Parathyroid adenoma (tissue), 2 donors: ENCODE data around the gene SRGAP3.

Experiments used
- H2AFZ ChIP-seq: fragments of 300-600 bp; sonication (generic); one replicate; pipeline ENCODE4 v1.7.0; 2017; ENCODE audit warnings: antibody characterized with exemption, mild to moderate bottlenecking
- H3K27ac ChIP-seq: fragments of 300-600 bp; sonication (generic); one replicate; pipeline ENCODE4 v1.7.0; 2017
- H3K27me3 ChIP-seq: fragments of 300-600 bp; sonication (generic); one replicate; pipeline ENCODE4 v1.7.0; 2017; ENCODE audit warnings: low read length; ENCODE audit not compliant: control insufficient read depth, insufficient read depth
- H3K36me3 ChIP-seq: fragments of 300-600 bp; sonication (generic); one replicate; pipeline ENCODE4 v1.7.0; 2017; ENCODE audit warnings: low read length; ENCODE audit not compliant: control insufficient read depth, insufficient read depth
- H3K4me1 ChIP-seq: fragments of 300-600 bp; sonication (generic); one replicate; pipeline ENCODE4 v1.7.0; 2017; ENCODE audit warnings: control low read depth
- H3K4me2 ChIP-seq: fragments of 300-600 bp; sonication (generic); one replicate; pipeline ENCODE4 v1.7.0; 2017; ENCODE audit warnings: low read length
- H3K4me3 ChIP-seq: fragments of 300-600 bp; sonication (generic); one replicate; pipeline ENCODE4 v1.7.0; 2017; ENCODE audit warnings: low read depth, low read length
- H3K79me2 ChIP-seq: fragments of 300-600 bp; sonication (generic); one replicate; pipeline ENCODE4 v1.7.0; 2017; ENCODE audit warnings: control low read depth
- H3K9ac ChIP-seq: fragments of 300-600 bp; sonication (generic); one replicate; pipeline ENCODE4 v1.7.0; 2017; ENCODE audit warnings: mild to moderate bottlenecking
- H3K9me3 ChIP-seq: fragments of 300-600 bp; sonication (generic); one replicate; pipeline ENCODE4 v1.7.0; 2017; ENCODE audit warnings: low read length; ENCODE audit not compliant: control insufficient read depth
- TF ChIP-seq, protein P1 (sequence below): fragments of 300-600 bp; sonication (generic); IDR thresholded peaks from one replicate; pipeline ENCODE4 v1.7.0; 2017; ENCODE audit warnings: antibody characterized with exemption, mild to moderate bottlenecking
- donor health status: primary hyperparathyroidism.

Gene SRGAP3

DNA sequence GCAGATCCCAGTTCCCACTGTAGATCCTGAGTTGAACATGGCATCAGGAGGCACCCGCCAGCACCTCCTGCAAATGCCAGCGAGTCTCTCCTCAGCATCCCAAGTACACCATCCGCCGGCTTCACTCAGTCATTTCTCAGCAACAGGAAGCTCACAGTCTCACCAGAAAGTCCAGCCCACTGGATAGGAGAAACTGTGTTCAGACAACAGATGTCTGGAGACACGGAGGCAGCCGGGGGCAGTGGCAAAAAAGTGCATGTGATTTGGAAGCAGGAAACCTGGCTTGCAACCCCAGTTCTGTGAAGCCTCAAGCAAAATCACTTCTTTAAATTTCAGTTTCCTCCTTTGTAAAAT is 68.7 kb downstream of the SRGAP3 start:
- Histone ChIP-seq H3K9ac (no peak overlapping the region), H3K79me2 (no peaks in the 10 kb centered on the region), H3K36me3 (no peaks in the 10 kb centered on the region), H3K4me2 (no peak overlapping the region), H3K4me1 (no peaks in the 10 kb centered on the region), H3K27ac (no peak overlapping the region), H3K4me3 (no peak overlapping the region), H2AFZ (no peak overlapping the region), H3K27me3 (no peaks in the 10 kb centered on the region), H3K9me3 (no peaks in the 10 kb centered on the region)
- TF ChIP-seq, protein P1, sequence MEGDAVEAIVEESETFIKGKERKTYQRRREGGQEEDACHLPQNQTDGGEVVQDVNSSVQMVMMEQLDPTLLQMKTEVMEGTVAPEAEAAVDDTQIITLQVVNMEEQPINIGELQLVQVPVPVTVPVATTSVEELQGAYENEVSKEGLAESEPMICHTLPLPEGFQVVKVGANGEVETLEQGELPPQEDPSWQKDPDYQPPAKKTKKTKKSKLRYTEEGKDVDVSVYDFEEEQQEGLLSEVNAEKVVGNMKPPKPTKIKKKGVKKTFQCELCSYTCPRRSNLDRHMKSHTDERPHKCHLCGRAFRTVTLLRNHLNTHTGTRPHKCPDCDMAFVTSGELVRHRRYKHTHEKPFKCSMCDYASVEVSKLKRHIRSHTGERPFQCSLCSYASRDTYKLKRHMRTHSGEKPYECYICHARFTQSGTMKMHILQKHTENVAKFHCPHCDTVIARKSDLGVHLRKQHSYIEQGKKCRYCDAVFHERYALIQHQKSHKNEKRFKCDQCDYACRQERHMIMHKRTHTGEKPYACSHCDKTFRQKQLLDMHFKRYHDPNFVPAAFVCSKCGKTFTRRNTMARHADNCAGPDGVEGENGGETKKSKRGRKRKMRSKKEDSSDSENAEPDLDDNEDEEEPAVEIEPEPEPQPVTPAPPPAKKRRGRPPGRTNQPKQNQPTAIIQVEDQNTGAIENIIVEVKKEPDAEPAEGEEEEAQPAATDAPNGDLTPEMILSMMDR = no peak

DNA sequence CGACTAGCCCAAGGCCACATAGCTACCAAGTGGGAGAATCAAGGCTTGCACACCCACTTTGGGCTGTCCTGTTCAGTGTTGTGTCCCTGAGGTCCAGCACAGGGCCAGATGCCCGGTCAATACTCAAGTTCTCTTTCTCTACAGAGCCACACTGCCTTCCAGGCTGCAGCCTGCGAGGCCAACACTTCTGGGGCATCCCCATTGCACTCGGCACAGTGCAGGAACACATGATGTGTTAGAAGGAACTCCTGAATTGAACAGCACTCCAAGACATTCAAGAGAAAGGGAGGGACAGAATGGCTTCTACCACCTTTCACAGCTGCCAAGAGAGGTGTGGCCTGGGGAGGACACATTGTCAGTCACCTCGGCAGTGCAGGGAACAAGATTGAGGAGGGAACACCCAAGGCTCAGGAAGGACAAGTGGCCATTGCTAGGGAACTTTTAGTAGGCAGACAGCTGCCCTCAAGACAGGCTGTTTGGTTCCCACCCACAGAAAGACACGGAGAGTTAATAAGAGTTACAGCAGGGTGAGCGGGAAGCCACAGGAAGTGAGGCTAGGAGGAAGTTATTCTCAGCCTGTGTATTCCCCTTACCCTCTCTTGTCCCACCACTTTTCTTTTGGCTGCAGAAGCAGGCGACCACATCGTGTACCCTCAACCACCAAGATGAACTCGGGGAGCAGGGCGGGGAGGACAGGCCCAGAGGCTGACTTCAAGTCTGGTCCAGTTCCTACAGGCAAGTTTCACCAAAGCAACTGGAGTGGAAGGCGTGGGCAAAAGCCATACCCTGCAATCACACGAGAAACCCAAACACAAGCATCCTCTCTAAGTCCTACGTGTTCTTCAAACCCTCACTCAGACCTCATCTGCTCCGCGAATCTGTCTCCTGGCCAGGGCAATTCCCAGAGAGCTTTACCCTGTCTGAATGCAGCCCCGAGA is 69.4 kb downstream of the SRGAP3 start:
- Histone ChIP-seq H3K27ac (no peak overlapping the region), H3K27me3 (no peaks in the 10 kb centered on the region), H2AFZ (no peak overlapping the region), H3K4me2 (no peak overlapping the region), H3K36me3 (no peaks in the 10 kb centered on the region), H3K4me1 (no peaks in the 10 kb centered on the region), H3K4me3 (no peak overlapping the region), H3K9ac (no peak overlapping the region), H3K79me2 (no peaks in the 10 kb centered on the region), H3K9me3 (no peaks in the 10 kb centered on the region)
- TF ChIP-seq, protein P1 = no peak

DNA sequence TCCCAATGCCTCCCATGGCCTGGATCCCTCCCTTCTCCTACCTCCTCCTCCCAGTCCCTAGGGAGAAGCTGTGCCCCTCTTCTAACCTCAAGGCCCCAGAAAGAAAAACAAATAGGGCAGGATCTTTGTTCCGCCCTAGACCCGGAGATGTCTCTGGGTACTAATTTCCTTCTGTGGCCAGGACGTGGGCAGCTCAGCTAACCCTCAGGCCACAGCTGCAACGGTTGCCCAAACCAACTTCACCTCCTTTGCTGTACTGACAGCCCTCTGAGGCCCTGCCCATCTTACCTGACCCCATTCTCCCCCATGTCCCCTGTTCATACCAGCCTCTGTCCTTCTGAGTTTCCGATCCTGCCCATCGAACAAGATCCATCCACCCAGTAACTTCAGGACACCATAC is 70.7 kb downstream of the SRGAP3 start:
- Histone ChIP-seq H3K79me2 (no peaks in the 10 kb centered on the region), H2AFZ (no peak overlapping the region), H3K36me3 (no peaks in the 10 kb centered on the region), H3K27me3 (no peaks in the 10 kb centered on the region), H3K9me3 (no peaks in the 10 kb centered on the region), H3K9ac (no peak overlapping the region), H3K4me2 (no peak overlapping the region), H3K4me1 (no peaks in the 10 kb centered on the region), H3K4me3 (no peak overlapping the region), H3K27ac (no peak overlapping the region)
- TF ChIP-seq, protein P1 = no peak

DNA sequence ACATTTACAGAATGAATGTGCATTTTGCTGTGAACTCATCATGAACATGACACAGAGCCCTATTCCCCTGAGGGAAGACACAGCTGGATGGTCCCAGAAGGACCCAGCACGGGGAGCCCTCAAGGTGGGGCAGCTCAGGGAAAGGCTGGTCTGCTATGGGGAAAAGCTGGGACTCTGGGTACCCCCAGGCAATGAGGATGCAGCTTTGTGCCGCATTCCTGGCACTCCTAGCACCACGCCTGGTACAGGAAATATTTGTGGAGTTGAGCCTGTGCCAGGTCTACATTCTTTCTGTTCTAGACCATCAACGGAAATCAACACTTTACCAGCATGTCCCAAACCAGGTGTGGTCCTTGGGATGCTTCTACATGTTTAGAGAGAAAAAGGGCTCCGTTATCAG is 74.0 kb downstream of the SRGAP3 start:
- Histone ChIP-seq H3K9me3 (no peaks in the 10 kb centered on the region), H3K27ac (no peak overlapping the region), H3K4me2 (no peak overlapping the region), H3K4me3 (no peak overlapping the region), H2AFZ (no peak overlapping the region), H3K9ac (no peak overlapping the region), H3K27me3 (no peaks in the 10 kb centered on the region), H3K36me3 (no peaks in the 10 kb centered on the region), H3K4me1 (no peaks in the 10 kb centered on the region), H3K79me2 (no peaks in the 10 kb centered on the region)
- TF ChIP-seq, protein P1 = no peak

DNA sequence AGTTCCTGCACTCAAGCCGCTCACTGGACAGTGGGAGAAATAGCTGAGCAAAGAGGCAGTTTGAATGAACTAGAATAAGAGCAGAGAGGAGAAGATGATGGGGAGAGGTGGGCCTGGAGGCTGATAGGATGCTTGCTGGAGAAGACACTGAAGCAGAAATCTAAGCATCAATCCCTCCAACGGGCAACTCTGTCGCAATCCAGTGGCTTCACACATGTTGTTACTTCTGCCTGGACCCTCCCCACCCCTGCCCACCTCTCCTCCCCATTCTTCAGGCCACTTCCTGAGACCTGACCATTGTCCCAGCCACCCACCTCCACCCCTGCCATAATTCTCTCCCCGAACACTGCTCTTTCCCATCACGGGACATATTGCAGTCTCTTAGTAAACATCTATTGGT is 76.0 kb downstream of the SRGAP3 start:
- Histone ChIP-seq H3K9ac (no peak overlapping the region), H3K4me1 (peaks cover 16% of the 10 kb centered on the region), H3K4me3 (no peak overlapping the region), H3K27me3 (no peaks in the 10 kb centered on the region), H3K79me2 (no peaks in the 10 kb centered on the region), H3K36me3 (no peaks in the 10 kb centered on the region), H3K27ac (no peak overlapping the region), H3K9me3 (no peaks in the 10 kb centered on the region), H3K4me2 (no peak overlapping the region), H2AFZ (no peak overlapping the region)
- TF ChIP-seq, protein P1 = no peak
